Measurements from ENCODE around the gene SHMT2. TPM values are rescaled to one million over a fixed set of nuclear protein-coding genes. Genes with fewer than 3 reads are reported as not detected.

Gene SHMT2
- total RNA-seq, 1 donor from 2014 or later, result 268 TPM

GRCh38 chr12:57182918-57183575, 46.5 kb upstream of the SHMT2 start:
- Mint-ChIP-seq H3K4me1 (peaks cover 4% of the 10 kb centered on the region), H3K36me3 (ENCODE audit: low read depth) (no peaks in the 10 kb centered on the region), H3K27ac (peak overlapping the region; percentile 6), H3K9me3 (no peaks in the 10 kb centered on the region), H3K4me3 (no peak overlapping the region), H3K27me3 (peaks cover 2% of the 10 kb centered on the region)
- CTCF ChIA-PET, result interaction anchor here (0.6 to 2.9 kb wide), 16 partner anchors 50 to 562 kb away, joined by 3 to 26 read pairs (median 4); partner anchors contain the start of genes LRP1 and STAT6
- ATAC-seq (ENCODE audit: low read depth) (peak; percentile 100), DNase-seq (peak; percentile 74)
- intact Hi-C loops (cut with micrococcal nuclease), result loop anchor here (1.0 to 2.0 kb wide), 7 partner anchors 56 to 670 kb away; no protein-coding TSS in a partner anchor
- no peak for TF ChIP-seq CTCF (IDR thresholded peaks at IDR 0.05)
- POLR2A ChIA-PET, result interaction anchor here (0.8 to 1.9 kb wide), 5 partner anchors 55 to 71 kb away, joined by 3 to 11 read pairs (median 4); partner anchors contain the start of genes LRP1 and STAT6

GRCh38 chr12:57183939-57184725, 45.4 kb upstream of the SHMT2 start:
- no peak for TF ChIP-seq CTCF (IDR thresholded peaks at IDR 0.05)
- H3K4me3 Mint-ChIP-seq, result no peak overlapping the region
- CTCF ChIA-PET, result interaction anchor here (1.2 to 2.2 kb wide), 10 partner anchors 51 to 227 kb away, joined by 3 to 26 read pairs (median 5); partner anchors contain the start of gene STAT6
- intact Hi-C loops (cut with micrococcal nuclease), result loop anchor here (1.0 to 2.0 kb wide), 7 partner anchors 55 to 671 kb away; no protein-coding TSS in a partner anchor
- H3K36me3 Mint-ChIP-seq (ENCODE audit: low read depth), result no peaks in the 10 kb centered on the region
- no peaks in the 10 kb centered on the region for H3K9me3 Mint-ChIP-seq
- DNase-seq, result no peak
- H3K4me1 Mint-ChIP-seq, result peaks cover 4% of the 10 kb centered on the region
- no peak overlapping the region for H3K27ac Mint-ChIP-seq
- POLR2A ChIA-PET, result no interaction called here
- ATAC-seq (ENCODE audit: low read depth), result no peak
- no peaks in the 10 kb centered on the region for H3K27me3 Mint-ChIP-seq

GRCh38 chr12:57185403-57185802, 44.1 kb upstream of the SHMT2 start:
- H3K4me3 Mint-ChIP-seq, result no peak overlapping the region
- ChIA-PET CTCF (interaction anchor here (1.3 to 2.6 kb wide), 3 partner anchors 74 to 116 kb away, joined by 3 to 15 read pairs (median 5); partner anchors contain the start of gene STAT6), POLR2A (no interaction called here)
- DNase-seq (no peak), ATAC-seq (ENCODE audit: low read depth) (no peak)
- no peak for TF ChIP-seq CTCF (IDR thresholded peaks at IDR 0.05)
- H3K36me3 Mint-ChIP-seq (ENCODE audit: low read depth), result no peaks in the 10 kb centered on the region
- H3K27me3 Mint-ChIP-seq, result no peaks in the 10 kb centered on the region
- no peak overlapping the region for H3K27ac Mint-ChIP-seq
- H3K9me3 Mint-ChIP-seq, result no peaks in the 10 kb centered on the region
- intact Hi-C loops (cut with micrococcal nuclease), result no loop called here
- H3K4me1 Mint-ChIP-seq, result peaks cover 4% of the 10 kb centered on the region

GRCh38 chr12:57185906-57186508, 43.5 kb upstream of the SHMT2 start:
- H3K27me3 Mint-ChIP-seq, result no peaks in the 10 kb centered on the region
- no peak for ATAC-seq (ENCODE audit: low read depth)
- no peaks in the 10 kb centered on the region for H3K9me3 Mint-ChIP-seq
- TF ChIP-seq CTCF (IDR thresholded peaks at IDR 0.05), result no peak
- CTCF ChIA-PET, result interaction anchor here (0.9 to 2.6 kb wide), 3 partner anchors 10 to 117 kb away, joined by 4 to 15 read pairs (median 7); no protein-coding TSS in a partner anchor
- intact Hi-C loops (cut with micrococcal nuclease), result no loop called here
- no peak overlapping the region for H3K4me3 Mint-ChIP-seq
- peaks cover 4% of the 10 kb centered on the region for H3K4me1 Mint-ChIP-seq
- H3K36me3 Mint-ChIP-seq (ENCODE audit: low read depth), result no peaks in the 10 kb centered on the region
- no peak overlapping the region for H3K27ac Mint-ChIP-seq
- DNase-seq, result no peak
- POLR2A ChIA-PET, result interaction anchor here (0.6 kb wide), 2 partner anchors 61 to 97 kb away, joined by 3 read pairs; partner anchors contain the start of gene NAB2
